HG03457 (cell line): Measurements from ENCODE around the gene CUX1.

Experiments used
- ATAC-seq: cut with Tn5 transposase; IDR thresholded peaks from one replicate; pipeline ENCODE4 v1.9.1; 2021; ENCODE audit warnings: moderate number of reproducible peaks; ENCODE audit not compliant: unreplicated experiment

Gene CUX1

GRCh38 chr7:102065226-102065625, 247.8 kb downstream of the CUX1 start:
- no peak for ATAC-seq

DNA sequence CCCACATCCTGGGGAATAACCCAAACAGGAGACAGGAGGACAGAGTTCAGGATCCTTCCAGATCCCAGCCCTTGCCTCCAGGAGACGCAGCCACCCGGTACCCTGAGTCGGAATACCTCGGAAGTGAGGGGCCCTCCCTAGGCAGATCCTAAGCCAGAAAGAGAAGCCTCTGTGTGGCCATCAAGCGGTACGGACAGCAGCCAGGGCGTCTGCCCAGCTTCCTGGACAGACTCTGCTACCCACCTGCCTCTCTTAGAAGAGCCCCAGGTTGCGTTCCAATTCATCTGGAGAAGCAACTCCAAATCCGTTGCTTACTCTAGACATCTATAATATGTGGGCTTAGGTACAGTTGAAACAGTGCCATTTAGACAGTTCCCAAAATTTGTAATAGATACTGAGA, 249.1 kb downstream of the CUX1 start:
- ATAC-seq, result no peak

DNA sequence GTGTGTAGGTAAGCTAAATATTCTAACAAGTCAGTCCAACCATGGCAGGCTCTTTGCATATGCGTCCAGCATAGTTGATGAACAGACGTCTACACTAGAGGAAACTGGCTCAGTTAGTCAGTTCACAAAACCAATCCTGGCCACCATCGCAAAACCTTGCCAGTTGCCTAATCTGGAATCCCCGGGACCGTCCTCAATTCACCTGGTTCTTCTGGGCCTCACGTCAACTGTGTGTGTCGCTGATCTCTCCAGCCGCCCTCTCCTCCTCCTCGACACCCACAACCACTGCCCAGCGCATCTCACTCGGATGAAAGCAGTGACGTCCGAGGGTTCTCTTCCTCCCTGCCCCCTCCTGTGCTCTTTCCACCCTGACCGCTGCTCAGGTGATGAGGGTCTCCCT, 251.4 kb downstream of the CUX1 start:
- ATAC-seq, result no peak

GRCh38 chr7:102069931-102070629, 252.7 kb downstream of the CUX1 start:
- no peak for ATAC-seq

GRCh38 chr7:102072003-102072402, 254.6 kb downstream of the CUX1 start:
- no peak for ATAC-seq

DNA sequence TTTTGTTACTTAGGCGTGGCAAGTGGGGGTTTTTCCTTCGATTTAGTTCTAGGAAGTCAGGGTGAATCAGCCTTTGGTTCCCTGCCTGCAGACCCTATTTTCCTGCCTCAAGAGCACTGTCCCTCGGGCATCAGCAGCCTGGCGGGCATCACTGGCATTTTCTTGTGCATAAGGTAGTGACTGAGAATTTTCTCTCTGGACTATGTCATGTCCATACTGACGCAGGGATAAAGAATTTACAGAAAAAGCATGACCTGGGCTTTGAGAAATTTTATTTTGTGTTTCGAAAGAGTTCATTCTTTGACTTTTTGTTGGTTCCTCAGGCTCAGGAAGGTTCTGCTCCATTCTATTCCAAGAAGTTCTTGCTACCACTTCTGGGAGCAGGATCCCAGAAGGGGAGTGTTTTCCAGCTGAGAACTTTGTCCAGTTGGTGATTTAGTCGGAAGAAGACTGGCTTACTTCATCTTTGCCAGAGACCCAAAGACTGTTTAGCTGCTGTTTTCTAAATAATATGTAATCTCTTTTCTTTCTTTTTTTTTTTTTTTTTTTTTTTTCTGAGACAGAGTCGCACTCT, 255.3 kb downstream of the CUX1 start:
- no peak for ATAC-seq

- no peak for ATAC-seq
Observed at GRCh38 chr7:102073931-102074880, 256.8 kb downstream of the CUX1 start.

DNA sequence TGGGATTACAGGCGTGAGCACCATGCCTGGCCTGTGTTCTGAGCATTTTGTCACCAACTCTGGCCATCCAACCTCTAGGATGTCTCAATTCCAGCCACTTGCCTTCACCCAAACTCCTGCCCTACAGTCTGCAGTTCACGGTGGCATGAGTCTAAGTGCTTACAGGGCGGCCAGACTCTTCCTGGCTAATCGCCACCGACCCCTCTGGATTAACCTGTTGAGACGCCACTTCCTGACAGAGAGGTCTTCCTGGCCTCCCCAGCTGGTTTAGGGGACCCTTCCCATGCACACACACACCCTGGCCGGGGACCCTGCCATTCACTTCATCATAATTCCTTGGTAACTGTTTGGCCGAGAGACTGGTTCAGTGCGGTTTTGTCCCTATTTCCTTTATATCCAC, 257.7 kb downstream of the CUX1 start:
- ATAC-seq, result no peak

GRCh38 chr7:102075553-102076135, 258.2 kb downstream of the CUX1 start:
- no peak for ATAC-seq

DNA sequence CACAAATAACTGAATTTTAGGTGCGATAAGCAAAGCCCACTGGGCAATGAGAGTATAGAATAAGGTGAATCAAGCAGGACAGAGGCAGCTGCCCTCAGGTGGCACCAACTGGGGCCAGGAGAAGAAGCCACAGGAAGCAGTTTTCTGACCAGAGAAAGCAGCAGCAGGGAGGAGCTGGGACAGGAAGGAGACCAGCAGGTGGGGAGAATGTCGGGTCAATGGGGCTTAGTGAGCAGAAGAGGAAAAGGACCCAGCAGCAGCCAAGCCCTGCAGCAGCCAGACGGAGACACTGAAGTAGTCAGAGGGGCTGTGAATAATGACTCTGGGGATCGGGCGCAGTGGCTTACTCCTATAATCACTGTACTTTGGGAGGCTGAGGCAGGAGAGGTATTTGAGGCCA, 259.7 kb downstream of the CUX1 start:
- no peak for ATAC-seq

- ATAC-seq, result no peak
Observed at GRCh38 chr7:102079140-102080018, 262.0 kb downstream of the CUX1 start.

GRCh38 chr7:102080019-102080433, 262.6 kb downstream of the CUX1 start:
- ATAC-seq, result no peak

- ATAC-seq, result no peak
Observed at GRCh38 chr7:102080434-102081243, 263.2 kb downstream of the CUX1 start.

GRCh38 chr7:102081244-102081627, 263.8 kb downstream of the CUX1 start:
- ATAC-seq, result no peak

GRCh38 chr7:102082693-102083368, 265.4 kb downstream of the CUX1 start:
- ATAC-seq, result no peak

DNA sequence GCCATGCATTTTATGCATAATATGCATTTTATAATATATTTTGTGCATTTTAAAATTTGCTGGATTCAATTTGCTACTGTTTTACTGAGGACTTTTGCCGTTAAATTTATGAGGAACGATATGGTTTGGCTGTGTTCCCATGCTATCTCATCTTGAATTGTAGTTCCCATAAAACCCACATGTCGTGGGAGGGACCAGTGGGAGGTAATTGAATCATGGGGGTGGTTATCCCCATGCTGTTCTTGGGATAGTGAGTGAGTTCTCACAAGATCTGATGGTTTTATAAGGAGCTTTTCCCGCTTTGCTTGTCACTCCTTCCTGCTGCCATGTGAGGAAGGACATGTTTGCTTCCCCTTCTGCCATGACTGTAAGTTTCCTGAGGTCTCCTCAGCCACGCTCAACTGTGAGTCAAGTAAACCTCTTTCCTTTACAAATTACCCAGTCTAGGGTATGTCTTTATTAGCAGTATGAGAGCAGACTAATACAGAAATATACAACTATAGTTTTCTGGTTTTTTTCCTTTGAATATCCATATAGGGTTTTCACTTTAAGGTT, 267.9 kb downstream of the CUX1 start:
- no peak for ATAC-seq

DNA sequence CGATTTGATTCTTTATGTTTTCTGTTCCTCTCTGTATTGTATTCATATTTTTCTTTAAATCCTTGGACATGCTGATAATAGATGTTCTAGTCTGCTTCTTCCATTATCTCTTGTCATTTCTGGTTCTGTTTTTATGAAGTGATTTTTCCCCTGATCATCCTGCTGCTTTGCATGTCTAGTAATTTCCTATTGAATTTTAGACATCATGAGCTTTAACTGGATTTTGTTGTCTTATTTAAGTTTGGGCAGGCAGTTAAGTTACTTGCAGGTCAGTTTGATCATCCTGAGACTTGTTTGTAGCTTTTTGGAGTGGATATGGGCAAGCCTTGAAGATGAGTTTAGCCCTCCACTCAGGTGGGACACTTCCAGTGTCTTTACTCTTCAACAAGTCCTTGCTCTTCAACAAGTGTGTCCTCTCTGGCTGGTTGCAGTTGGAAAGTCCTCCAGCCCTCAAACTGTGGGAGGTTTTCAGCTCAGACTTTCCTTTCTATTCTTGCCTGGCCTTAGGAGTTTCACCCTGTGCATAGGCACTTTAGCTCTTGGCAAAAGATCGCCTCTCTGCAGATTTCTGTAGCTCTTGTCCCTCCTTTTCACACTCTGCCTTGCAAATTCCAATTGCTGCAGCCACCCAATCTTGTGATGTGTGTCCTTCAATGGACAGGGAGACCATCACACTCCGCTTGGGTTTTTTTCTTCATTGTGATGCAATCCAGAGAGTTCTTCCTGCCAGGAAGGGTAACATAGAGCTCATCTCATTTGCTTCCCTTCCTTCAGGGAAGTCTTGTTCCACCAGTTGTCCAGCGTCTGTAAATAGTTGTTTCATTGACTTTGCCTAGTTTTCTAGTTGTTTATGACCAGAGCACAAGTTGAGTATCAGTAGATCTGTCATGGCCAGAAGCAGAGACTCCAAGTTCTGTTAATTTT, 272.0 kb downstream of the CUX1 start:
- ATAC-seq, result no peak
